Measurements from ENCODE around the gene ADCY6.
"Not testable (repeated sequence)": the region's sequence is repeated elsewhere in the genome, so short reads cannot be mapped to it uniquely, and the experiment has no call there.

Gene ADCY6

GRCh38 chr12:48750769-48751356 lies 38.0 kb downstream of the ADCY6 start:
- DNase-seq (ENCODE audit: low read depth) = no peak

GRCh38 chr12:48750215-48750614 lies 38.7 kb downstream of the ADCY6 start:
- no peak for DNase-seq (ENCODE audit: low read depth)

GRCh38 chr12:48744251-48745008 lies 44.5 kb downstream of the ADCY6 start:
- no peak for DNase-seq (ENCODE audit: low read depth)

GRCh38 chr12:48739618-48740269 lies 49.1 kb downstream of the ADCY6 start:
- no peak for DNase-seq (ENCODE audit: low read depth)

GRCh38 chr12:48736456-48736855 lies 52.4 kb downstream of the ADCY6 start:
- DNase-seq (ENCODE audit: low read depth) = no peak

- no peak for DNase-seq (ENCODE audit: low read depth)
Observed at GRCh38 chr12:48728807-48729206, 60.1 kb downstream of the ADCY6 start.

GRCh38 chr12:48720737-48721136 lies 68.2 kb downstream of the ADCY6 start:
- DNase-seq (ENCODE audit: low read depth) = not testable (repeated sequence)

GRCh38 chr12:48720171-48720570 lies 68.7 kb downstream of the ADCY6 start:
- DNase-seq (ENCODE audit: low read depth) = not testable (repeated sequence)

- DNase-seq (ENCODE audit: low read depth) = not testable (repeated sequence)
Observed at GRCh38 chr12:48719002-48719401, 69.9 kb downstream of the ADCY6 start.

GRCh38 chr12:48717252-48717695 lies 71.6 kb downstream of the ADCY6 start:
- DNase-seq (ENCODE audit: low read depth) = no peak

- DNase-seq (ENCODE audit: low read depth) = peak; percentile 99
Observed at GRCh38 chr12:48716493-48717251, 72.2 kb downstream of the ADCY6 start, which contains the start of gene CCNT1. TSS of gene CCNT1 (minus strand) at chr12:48716707. CDS start at chr12:48716675, 32 bp downstream.
